IMR-90 (cell line): ENCODE results near the gene ELMO1.

ENCODE experiments used
- CHD1 ChIP-seq: IDR thresholded peaks from 2 replicates; pipeline ENCODE4 v1.6.1; 2012; ENCODE audit warnings: low read depth, low read length, improper control_type of control experiment
- POLR2A ChIP-seq: IDR thresholded peaks from 2 replicates; pipeline ENCODE4 v1.6.1; 2012; ENCODE audit warnings: mild to moderate bottlenecking, low read depth, low read length
- SMC3 ChIP-seq: fragments of 150-350 bp; IDR thresholded peaks from 2 replicates; pipeline ENCODE4 v1.6.1; 2016; ENCODE audit warnings: low read depth, mild to moderate bottlenecking, antibody characterized with exemption, low read length, moderate library complexity
- TF ChIP-seq, protein P1 (sequence below): conservative IDR thresholded peaks from 2 replicates; pipeline ENCODE4 v1.5.1; 2012; ENCODE audit warnings: mild to moderate bottlenecking, low read depth, low read length, improper control_type of control experiment

DNA sequence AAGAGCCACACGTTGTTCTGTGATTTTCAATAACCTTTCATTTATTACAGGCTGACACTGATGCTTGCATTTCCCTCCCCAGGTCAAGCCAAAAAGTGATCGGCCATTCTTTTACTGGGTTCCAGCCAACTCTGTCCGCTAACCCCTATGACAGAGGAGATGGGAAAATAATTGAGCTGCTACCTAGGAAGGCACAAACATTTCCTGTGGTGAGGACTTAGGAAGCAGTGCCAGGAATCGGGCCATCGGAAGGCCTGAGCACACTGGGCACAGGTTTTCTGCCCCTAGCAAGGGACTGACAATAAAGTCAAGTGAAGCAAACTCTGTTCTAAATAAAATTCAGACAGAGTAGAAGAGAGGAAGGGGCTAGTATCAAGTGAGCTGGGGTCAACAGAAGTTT lies 411.4 kb downstream of the ELMO1 start:
- TF ChIP-seq, protein P1, sequence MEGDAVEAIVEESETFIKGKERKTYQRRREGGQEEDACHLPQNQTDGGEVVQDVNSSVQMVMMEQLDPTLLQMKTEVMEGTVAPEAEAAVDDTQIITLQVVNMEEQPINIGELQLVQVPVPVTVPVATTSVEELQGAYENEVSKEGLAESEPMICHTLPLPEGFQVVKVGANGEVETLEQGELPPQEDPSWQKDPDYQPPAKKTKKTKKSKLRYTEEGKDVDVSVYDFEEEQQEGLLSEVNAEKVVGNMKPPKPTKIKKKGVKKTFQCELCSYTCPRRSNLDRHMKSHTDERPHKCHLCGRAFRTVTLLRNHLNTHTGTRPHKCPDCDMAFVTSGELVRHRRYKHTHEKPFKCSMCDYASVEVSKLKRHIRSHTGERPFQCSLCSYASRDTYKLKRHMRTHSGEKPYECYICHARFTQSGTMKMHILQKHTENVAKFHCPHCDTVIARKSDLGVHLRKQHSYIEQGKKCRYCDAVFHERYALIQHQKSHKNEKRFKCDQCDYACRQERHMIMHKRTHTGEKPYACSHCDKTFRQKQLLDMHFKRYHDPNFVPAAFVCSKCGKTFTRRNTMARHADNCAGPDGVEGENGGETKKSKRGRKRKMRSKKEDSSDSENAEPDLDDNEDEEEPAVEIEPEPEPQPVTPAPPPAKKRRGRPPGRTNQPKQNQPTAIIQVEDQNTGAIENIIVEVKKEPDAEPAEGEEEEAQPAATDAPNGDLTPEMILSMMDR = no peak
- no peak for TF ChIP-seq POLR2A
- no peak for TF ChIP-seq SMC3
- TF ChIP-seq CHD1 = no peak
